ENCODE results near the gene CALHM2.
"Not testable (repeated sequence)": the region's sequence is repeated elsewhere in the genome, so short reads cannot be mapped to it uniquely, and the experiment has no call there.

Gene CALHM2

DNA sequence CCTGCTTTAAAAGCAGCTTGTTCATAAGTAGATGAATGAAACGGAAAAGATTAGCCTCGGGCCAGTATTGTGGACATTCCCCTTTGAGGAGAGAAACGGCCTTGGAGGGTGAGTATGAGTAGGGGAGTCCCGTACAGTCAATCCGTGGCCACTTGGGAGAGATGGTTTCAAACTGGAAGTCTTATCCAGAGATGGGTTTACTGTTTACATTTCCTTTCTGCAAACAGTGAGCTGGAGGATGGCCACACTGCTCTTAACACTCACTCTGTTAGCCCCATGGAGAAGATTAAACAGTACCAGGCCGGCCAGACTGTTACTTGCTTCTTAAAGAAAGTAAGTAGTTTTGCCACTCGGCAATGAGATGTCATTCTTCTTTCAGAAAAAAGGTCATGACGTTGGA, 20.3 kb downstream of the CALHM2 start:
- H3K4me3 ChIP-seq (ENCODE audit: low read depth, low read length), result no peak overlapping the region
- no peak for TF ChIP-seq CTCF (IDR thresholded peaks at IDR 0.05; ENCODE audit: low read depth, low read length)

GRCh38 chr10:103429647-103430046, 22.5 kb downstream of the CALHM2 start:
- H3K4me3 ChIP-seq (ENCODE audit: low read depth, low read length), result no peak overlapping the region
- TF ChIP-seq CTCF (IDR thresholded peaks at IDR 0.05; ENCODE audit: low read depth, low read length), result no peak

GRCh38 chr10:103428989-103429643, 23.1 kb downstream of the CALHM2 start:
- no peak for TF ChIP-seq CTCF (IDR thresholded peaks at IDR 0.05; ENCODE audit: low read depth, low read length)
- H3K4me3 ChIP-seq (ENCODE audit: low read depth, low read length), result no peak overlapping the region

GRCh38 chr10:103427866-103428265, 24.3 kb downstream of the CALHM2 start:
- TF ChIP-seq CTCF (IDR thresholded peaks at IDR 0.05; ENCODE audit: low read depth, low read length), result no peak
- no peak overlapping the region for H3K4me3 ChIP-seq (ENCODE audit: low read depth, low read length)

- no peak overlapping the region for H3K4me3 ChIP-seq (ENCODE audit: low read depth, low read length)
- no peak for TF ChIP-seq CTCF (IDR thresholded peaks at IDR 0.05; ENCODE audit: low read depth, low read length)
These were observed 28.4 kb downstream of the CALHM2 start for GRCh38 chr10:103423748-103424147.

DNA sequence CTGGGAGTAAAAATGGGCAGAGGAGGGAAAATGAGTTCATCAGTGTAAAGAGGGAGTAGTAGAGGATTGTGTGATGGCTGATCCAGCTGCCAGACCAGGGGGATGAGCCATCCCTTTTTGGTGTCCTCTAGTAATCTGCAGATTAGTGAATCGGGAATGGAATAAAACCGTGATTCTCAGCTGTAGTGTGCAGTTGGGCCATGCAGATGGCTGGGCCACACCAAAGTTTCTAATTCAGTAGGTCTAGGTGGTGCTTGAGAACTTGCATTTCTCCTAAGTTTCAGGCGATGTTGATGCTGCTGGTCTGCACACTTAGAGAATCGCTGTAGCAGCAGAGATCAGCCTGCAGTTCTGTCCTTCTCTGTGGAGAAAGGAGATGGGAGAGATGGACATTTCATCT, 33.1 kb downstream of the CALHM2 start:
- TF ChIP-seq CTCF (IDR thresholded peaks at IDR 0.05; ENCODE audit: low read depth, low read length), result no peak
- H3K4me3 ChIP-seq (ENCODE audit: low read depth, low read length), result no peak overlapping the region

DNA sequence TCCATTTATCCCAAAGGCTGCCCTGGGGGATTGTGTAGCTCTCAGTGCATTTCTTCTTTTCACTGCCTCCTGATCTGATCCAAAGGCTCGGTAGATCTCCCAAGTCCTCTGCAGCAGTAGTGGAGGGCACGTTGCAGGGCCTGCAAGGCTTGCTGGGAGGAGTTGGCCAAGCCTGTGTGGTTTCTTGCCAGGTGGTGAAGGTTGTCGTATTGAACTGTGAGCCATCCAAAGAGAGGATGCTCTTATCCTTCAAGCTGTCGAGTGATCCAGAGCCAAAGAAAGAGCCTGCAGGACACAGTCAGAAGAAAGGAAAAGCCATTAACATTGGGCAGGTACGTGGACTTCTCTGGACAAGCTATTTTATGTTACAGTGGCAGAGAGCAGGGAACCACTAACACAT, 34.6 kb downstream of the CALHM2 start:
- TF ChIP-seq CTCF (IDR thresholded peaks at IDR 0.05; ENCODE audit: low read depth, low read length), result no peak

GRCh38 chr10:103417148-103417469, 35.1 kb downstream of the CALHM2 start:
- H3K4me3 ChIP-seq (ENCODE audit: low read depth, low read length), result not testable (repeated sequence)

More for the DNA sequence above, 34.6 kb downstream of the CALHM2 start:
- H3K4me3 ChIP-seq (ENCODE audit: low read depth, low read length), result no peak overlapping the region
